ENCODE data around the gene ZNF132. TPM values are rescaled to one million over a fixed set of nuclear protein-coding genes. Genes with fewer than 3 reads are reported as not detected.

ZNF132 gene
- total RNA-seq, 4 donors from 2014 or later: 1.8 to 2.7 (median 2.4) TPM

DNA sequence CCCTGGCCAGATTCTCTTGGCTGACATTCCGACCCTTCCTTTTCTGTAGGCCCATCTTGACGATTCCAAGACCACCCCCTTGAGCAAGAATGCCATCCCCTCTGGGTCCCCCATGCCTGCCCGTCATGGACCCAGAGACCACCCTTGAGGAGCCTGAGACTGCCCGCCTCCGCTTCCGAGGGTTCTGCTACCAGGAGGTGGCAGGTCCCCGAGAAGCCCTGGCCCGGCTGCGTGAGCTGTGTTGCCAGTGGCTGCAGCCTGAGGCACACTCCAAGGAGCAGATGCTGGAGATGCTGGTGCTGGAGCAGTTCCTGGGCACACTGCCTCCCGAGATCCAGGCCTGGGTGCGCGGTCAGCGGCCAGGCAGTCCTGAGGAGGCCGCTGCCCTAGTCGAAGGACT, 37.2 kb upstream of the ZNF132 start:
- in situ Hi-C loops (cut with MboI; ENCODE audit: low sequenced_read_pairs in 4 of 4) (no loop called here), intact Hi-C loops (cut with DNase I; ENCODE audit: low total_unique reads) (no loop called here)
- Histone ChIP-seq H3K4me1 (peaks cover 15 to 22% of the 10 kb centered on the region in 2 donors), H3K27me3 (no peaks in the 10 kb centered on the region), H3K36me3 (peaks cover 0 to 16% of the 10 kb centered on the region in 2 donors), H3K4me3 (peak overlapping the region in 1 of 4 donors; percentile 76), H3K9me3 (no peaks in the 10 kb centered on the region), H3K27ac (peak overlapping the region in 3 of 4 donors; percentile 82 to 95 (median 89))
- ATAC-seq (no peak), DNase-seq (no peak)
- TF ChIP-seq, protein P1, sequence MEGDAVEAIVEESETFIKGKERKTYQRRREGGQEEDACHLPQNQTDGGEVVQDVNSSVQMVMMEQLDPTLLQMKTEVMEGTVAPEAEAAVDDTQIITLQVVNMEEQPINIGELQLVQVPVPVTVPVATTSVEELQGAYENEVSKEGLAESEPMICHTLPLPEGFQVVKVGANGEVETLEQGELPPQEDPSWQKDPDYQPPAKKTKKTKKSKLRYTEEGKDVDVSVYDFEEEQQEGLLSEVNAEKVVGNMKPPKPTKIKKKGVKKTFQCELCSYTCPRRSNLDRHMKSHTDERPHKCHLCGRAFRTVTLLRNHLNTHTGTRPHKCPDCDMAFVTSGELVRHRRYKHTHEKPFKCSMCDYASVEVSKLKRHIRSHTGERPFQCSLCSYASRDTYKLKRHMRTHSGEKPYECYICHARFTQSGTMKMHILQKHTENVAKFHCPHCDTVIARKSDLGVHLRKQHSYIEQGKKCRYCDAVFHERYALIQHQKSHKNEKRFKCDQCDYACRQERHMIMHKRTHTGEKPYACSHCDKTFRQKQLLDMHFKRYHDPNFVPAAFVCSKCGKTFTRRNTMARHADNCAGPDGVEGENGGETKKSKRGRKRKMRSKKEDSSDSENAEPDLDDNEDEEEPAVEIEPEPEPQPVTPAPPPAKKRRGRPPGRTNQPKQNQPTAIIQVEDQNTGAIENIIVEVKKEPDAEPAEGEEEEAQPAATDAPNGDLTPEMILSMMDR (IDR thresholded peaks at IDR 0.05 in 4 of 5, conservative IDR thresholded peaks at IDR 0.05 in 1 of 5): no peak
- no peak for TF ChIP-seq POLR2A (IDR thresholded peaks at IDR 0.05)

DNA sequence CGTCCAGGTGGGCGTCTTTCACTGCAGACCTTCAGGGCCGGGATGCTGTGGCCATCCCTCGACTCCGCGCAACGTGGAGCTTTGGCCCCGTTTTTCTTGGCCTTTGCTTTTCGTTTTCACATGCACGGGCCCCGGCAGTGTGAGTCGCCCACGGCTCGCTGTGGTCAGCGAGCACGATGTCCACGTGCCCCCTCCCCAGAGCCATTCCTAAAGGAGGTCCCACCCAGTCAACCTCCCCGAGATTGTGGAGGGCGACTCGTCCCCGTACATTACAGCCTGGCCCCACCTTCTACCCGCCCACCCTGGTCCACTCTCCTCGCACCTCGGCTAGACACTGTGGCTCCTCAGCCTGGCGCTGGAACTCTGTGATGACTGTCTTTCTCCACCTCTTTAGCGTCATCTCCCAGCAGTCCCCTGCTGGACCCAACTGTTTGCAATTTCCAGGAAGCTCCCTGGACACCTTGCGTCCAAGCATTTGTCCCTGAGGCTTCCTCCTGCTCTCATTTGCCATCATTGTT, 36.6 kb upstream of the ZNF132 start:
- Histone ChIP-seq H3K9me3 (no peaks in the 10 kb centered on the region), H3K27me3 (no peaks in the 10 kb centered on the region), H3K4me1 (peaks cover 15 to 22% of the 10 kb centered on the region in 2 donors), H3K4me3 (peak overlapping the region; percentile 76 to 83 (median 78)), H3K36me3 (peaks cover 0 to 22% of the 10 kb centered on the region in 2 donors), H3K27ac (peak overlapping the region; percentile 82 to 95 (median 86))
- DNase-seq (no peak), ATAC-seq (no peak)
- intact Hi-C loops (cut with DNase I; ENCODE audit: low total_unique reads): loop anchor here (1.0 kb wide), 1 partner anchor 23 kb away; no protein-coding TSS in a partner anchor
- TF ChIP-seq, protein P1 (IDR thresholded peaks at IDR 0.05 in 4 of 5, conservative IDR thresholded peaks at IDR 0.05 in 1 of 5): no peak
- in situ Hi-C loops (cut with MboI; ENCODE audit: low sequenced_read_pairs in 4 of 4): no loop called here

DNA sequence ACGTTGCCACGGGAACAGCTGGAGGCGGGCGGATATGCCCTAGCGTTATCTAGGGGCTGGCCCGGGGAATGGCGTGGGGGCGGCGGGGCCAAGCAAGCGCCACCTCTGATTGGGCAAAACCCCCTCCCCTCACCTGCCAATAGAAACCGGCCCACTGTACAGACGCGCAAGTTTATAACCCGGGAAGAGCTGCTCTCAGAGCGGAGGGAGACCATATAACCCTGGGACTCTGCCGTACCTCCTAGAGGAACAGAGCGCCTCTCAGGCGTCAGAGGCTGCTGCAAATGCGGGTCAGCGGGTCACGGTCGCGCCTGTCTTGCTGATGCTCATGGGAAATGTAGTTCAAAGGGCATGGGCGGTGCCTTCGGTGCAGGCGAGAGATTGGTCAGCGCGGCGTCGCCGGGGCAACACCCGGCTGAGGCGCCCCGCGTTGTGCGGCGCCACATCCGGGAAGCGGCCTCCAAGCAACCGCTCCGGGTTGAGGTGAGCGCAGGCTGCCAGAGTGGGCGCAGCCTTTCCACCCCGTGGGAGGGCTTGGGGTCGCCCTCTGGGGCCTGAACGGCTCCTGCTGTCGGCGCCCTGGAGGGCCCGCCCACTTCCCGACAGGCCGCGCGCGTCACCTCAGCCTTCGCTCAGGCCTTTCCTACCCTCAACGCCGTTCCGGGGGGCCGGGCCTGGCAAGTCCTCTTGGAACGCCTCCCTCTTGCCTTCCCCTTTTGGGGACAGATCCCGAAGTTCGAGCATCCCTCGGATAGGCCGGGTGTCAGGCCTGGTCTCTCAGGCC, 36.0 kb upstream of the ZNF132 start, which contains the start of gene ZNF446:
Gene ZNF446 (plus strand): TSS at position 639 of the 784 bp plus-strand sequence. CDS start 867 bp downstream, outside the sequence.
- Histone ChIP-seq H3K4me3 (peak within 1 kb of the TSS; percentile 76 to 83 (median 78)), H3K9me3 (no peaks in the 10 kb centered on the region), H3K36me3 (peaks cover 0 to 25% of the 10 kb centered on the region in 2 donors), H3K4me1 (peaks cover 15 to 22% of the 10 kb centered on the region in 2 donors), H3K27ac (peak within 1 kb of the TSS; percentile 82 to 95 (median 86)), H3K27me3 (no peaks in the 10 kb centered on the region)
- TF ChIP-seq, protein P1 (IDR thresholded peaks at IDR 0.05 in 4 of 5, conservative IDR thresholded peaks at IDR 0.05 in 1 of 5): no peak
- TF ChIP-seq POLR2A (IDR thresholded peaks at IDR 0.05): peak; percentile 60 to 65
- ATAC-seq: peak; percentile 97 to 98
- intact Hi-C loops (cut with DNase I; ENCODE audit: low total_unique reads) (loop anchor here (1.0 kb wide), 3 partner anchors 9 to 171 kb away; partner anchors contain the start of genes ERVK3-1 and ZNF324), in situ Hi-C loops (cut with MboI; ENCODE audit: low sequenced_read_pairs in 4 of 4) (no loop called here)
- peak; percentile 94 to 95 for DNase-seq

DNA sequence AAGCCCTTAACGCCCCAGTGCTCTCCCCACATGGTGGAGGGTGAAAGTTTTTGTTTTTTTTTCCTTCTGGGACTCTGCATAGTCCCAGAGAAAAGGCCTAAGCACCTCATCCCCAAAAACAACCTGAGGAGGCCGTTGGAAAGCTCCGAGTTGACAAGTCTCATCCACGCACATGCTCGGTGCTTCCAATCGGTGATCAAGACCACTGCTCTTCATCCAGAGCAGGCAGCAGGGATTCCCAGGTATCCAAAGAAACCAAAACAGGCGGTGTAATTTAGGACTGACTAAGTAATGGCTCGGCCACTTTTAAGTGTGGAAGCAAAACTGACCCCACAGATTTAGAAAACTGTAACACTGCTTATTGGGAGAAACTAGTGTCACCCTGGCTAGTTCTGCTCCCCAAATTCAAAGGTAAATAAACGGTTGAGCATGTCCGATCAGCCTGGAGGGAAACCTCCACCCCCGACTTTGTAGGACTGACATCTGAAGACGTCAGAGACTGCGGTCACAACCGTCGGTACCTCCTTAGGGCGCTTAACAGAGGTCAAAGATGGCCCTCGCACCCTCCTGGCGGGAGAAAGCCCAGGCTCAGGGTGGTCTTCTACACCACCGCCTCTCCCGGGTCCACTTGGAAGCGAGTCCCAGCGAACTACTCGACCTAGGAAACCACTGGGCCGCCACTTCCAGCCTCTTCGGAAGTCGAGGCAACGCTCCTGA, 35.2 kb upstream of the ZNF132 start:
- Histone ChIP-seq H3K4me1 (peaks cover 15 to 22% of the 10 kb centered on the region in 2 donors), H3K27me3 (no peaks in the 10 kb centered on the region), H3K9me3 (no peaks in the 10 kb centered on the region), H3K4me3 (peak overlapping the region; percentile 76 to 83 (median 78)), H3K36me3 (peaks cover 0 to 25% of the 10 kb centered on the region in 2 donors), H3K27ac (peak overlapping the region; percentile 82 to 95 (median 86))
- TF ChIP-seq, protein P1 (IDR thresholded peaks at IDR 0.05 in 4 of 5, conservative IDR thresholded peaks at IDR 0.05 in 1 of 5): no peak
- no peak for TF ChIP-seq POLR2A (IDR thresholded peaks at IDR 0.05)
- ATAC-seq (no peak), DNase-seq (no peak)
- in situ Hi-C loops (cut with MboI; ENCODE audit: low sequenced_read_pairs in 4 of 4): no loop called here
- intact Hi-C loops (cut with DNase I; ENCODE audit: low total_unique reads): loop anchor here (1.0 kb wide), 2 partner anchors 8 to 170 kb away; partner anchors contain the start of genes ERVK3-1 and ZNF324
